IPS-15b (cell line): ENCODE data around the gene CRYBB1.
"Not testable (repeated sequence)": the region's sequence is repeated elsewhere in the genome, so short reads cannot be mapped to it uniquely, and the experiment has no call there.

Source experiments
- H3K27me3 ChIP-seq: one replicate; pipeline ENCODE4 v1.6.1; 2013; ENCODE audit warnings: low read length; ENCODE audit not compliant: control insufficient read depth, insufficient read depth
- H3K36me3 ChIP-seq: one replicate; pipeline ENCODE4 v1.6.1; 2013; ENCODE audit warnings: low read length; ENCODE audit not compliant: control insufficient read depth, insufficient read depth
- H3K4me1 ChIP-seq: one replicate; pipeline ENCODE4 v1.6.1; 2013; ENCODE audit warnings: mild to moderate bottlenecking, low read length; ENCODE audit not compliant: control insufficient read depth, insufficient read depth
- H3K4me3 ChIP-seq: one replicate; pipeline ENCODE4 v1.5.1; 2013; ENCODE audit warnings: low read depth, low read length
- H3K9ac ChIP-seq: one replicate; pipeline ENCODE4 v1.6.1; 2013; ENCODE audit warnings: low read depth, mild to moderate bottlenecking, low read length
- H3K9me3 ChIP-seq: one replicate; pipeline ENCODE4 v1.6.1; 2013; ENCODE audit warnings: mild to moderate bottlenecking, low read length; ENCODE audit not compliant: control insufficient read depth, insufficient read depth

The CRYBB1 gene

DNA sequence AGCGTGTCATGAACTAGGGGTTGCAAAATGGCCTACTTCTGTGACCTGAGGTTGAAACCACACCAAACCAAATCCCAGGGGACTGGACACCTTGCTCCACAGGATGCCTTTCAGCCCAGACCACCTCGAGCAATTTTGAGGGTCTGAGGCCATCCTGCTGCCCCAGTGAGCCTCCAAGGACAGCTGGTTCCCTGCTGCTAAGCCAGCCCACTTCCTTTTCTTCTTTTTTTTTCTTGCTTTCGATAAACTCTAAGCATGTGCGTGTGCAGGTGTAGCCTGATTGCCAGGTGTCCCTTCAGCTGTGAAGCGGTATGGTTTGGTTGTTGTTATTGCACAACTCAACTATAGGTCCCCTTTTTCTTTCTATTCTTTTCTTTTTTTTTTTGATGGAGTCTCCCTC is 2.7 kb downstream of the CRYBB1 start:
- Histone ChIP-seq H3K4me3 (no peak overlapping the region), H3K9me3 (no peaks in the 10 kb centered on the region), H3K9ac (no peak overlapping the region), H3K36me3 (no peaks in the 10 kb centered on the region), H3K27me3 (peaks cover 19% of the 10 kb centered on the region), H3K4me1 (peaks cover 44% of the 10 kb centered on the region)

GRCh38 chr22:26614322-26614721 is 3.5 kb downstream of the CRYBB1 start:
- peaks cover 19% of the 10 kb centered on the region for H3K27me3 ChIP-seq
- no peak overlapping the region for H3K9ac ChIP-seq
- no peaks in the 10 kb centered on the region for H3K36me3 ChIP-seq
- no peaks in the 10 kb centered on the region for H3K9me3 ChIP-seq
- peak overlapping the region; percentile 24 for H3K4me3 ChIP-seq
- H3K4me1 ChIP-seq, result peaks cover 44% of the 10 kb centered on the region

DNA sequence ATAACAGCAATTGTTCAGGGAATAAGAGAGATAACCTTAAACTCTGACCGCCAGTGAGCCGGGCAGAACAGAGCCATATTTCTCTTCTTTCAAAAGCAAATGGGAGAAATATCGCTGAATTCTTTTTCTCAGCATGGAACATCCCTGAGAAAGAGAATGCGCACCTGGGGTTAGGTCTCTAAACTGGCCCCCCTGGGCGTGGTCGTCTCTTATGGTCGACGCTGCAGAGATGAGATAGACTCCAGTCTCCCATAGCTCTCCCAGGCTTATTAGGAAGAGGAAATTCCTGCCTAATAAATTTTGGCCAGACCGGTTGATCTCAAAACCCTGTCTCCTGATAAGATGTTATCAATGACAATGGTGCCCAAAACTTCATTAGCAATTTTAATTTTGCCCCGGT is 4.1 kb downstream of the CRYBB1 start:
- peaks cover 17% of the 10 kb centered on the region for H3K27me3 ChIP-seq
- not testable (repeated sequence) for H3K36me3 ChIP-seq, H3K9me3 ChIP-seq, H3K9ac ChIP-seq, H3K4me3 ChIP-seq
- peaks cover 50% of the 10 kb centered on the region for H3K4me1 ChIP-seq

DNA sequence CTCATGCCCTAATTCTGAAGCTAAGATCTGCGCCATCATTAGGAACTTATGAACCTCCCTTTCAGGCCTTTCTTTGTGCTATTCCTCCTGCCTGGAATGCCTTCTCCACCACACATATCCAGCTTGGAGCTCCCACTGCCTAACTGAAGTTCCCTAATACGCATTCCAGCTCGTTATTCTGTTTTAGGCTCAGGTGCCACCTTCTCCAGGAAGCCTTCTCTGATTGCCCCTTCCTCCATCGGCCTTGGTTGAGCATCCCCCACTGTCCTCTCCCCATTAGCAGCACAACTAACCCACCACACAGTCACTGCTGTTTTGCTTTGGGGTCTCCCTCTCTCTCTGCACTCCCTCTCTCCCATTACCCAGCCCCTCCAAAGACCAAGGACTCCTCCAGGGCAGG is 5.2 kb downstream of the CRYBB1 start:
- Histone ChIP-seq H3K4me3 (no peak overlapping the region), H3K36me3 (no peaks in the 10 kb centered on the region), H3K9me3 (no peaks in the 10 kb centered on the region), H3K9ac (no peak overlapping the region), H3K4me1 (peaks cover 58% of the 10 kb centered on the region), H3K27me3 (peaks cover 17% of the 10 kb centered on the region)

DNA sequence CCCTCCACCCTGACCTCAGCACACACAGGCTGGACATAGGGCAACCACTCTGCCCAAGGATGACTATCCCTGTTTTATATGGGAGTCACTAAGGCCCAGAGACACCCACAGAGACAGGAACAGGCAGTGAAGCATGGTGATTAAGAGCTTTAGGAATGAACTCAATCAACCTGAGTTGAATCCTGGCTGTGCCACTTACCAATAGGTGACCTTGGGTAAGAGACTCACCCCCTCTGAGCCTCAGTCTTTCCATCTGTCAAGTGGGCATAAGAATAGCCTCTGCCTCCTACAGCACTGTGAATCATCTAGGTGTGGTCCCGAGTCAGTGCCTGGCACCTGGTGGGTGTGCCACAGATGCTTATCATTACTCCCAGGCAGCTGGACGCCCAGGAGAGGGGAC is 6.8 kb downstream of the CRYBB1 start:
- Histone ChIP-seq H3K9me3 (no peaks in the 10 kb centered on the region), H3K4me3 (no peak overlapping the region), H3K9ac (no peak overlapping the region), H3K36me3 (no peaks in the 10 kb centered on the region), H3K4me1 (peaks cover 44% of the 10 kb centered on the region), H3K27me3 (peaks cover 17% of the 10 kb centered on the region)

- no peak overlapping the region for H3K4me3 ChIP-seq
- no peaks in the 10 kb centered on the region for H3K36me3 ChIP-seq
- peaks cover 17% of the 10 kb centered on the region for H3K27me3 ChIP-seq
- peaks cover 43% of the 10 kb centered on the region for H3K4me1 ChIP-seq
- H3K9me3 ChIP-seq, result no peaks in the 10 kb centered on the region
- H3K9ac ChIP-seq, result no peak overlapping the region
These were observed 7.5 kb downstream of the CRYBB1 start for GRCh38 chr22:26610072-26610958.

GRCh38 chr22:26609287-26609686 is 8.5 kb downstream of the CRYBB1 start:
- no peak overlapping the region for H3K9ac ChIP-seq
- H3K9me3 ChIP-seq, result no peaks in the 10 kb centered on the region
- no peaks in the 10 kb centered on the region for H3K36me3 ChIP-seq
- no peak overlapping the region for H3K4me3 ChIP-seq
- peaks cover 34% of the 10 kb centered on the region for H3K4me1 ChIP-seq
- H3K27me3 ChIP-seq, result peaks cover 11% of the 10 kb centered on the region

- Histone ChIP-seq H3K9ac (no peak overlapping the region), H3K4me3 (no peak overlapping the region), H3K4me1 (peaks cover 32% of the 10 kb centered on the region), H3K27me3 (peaks cover 10% of the 10 kb centered on the region), H3K36me3 (no peaks in the 10 kb centered on the region), H3K9me3 (no peaks in the 10 kb centered on the region)
These were observed 9.7 kb downstream of the CRYBB1 start for GRCh38 chr22:26608129-26608528.

DNA sequence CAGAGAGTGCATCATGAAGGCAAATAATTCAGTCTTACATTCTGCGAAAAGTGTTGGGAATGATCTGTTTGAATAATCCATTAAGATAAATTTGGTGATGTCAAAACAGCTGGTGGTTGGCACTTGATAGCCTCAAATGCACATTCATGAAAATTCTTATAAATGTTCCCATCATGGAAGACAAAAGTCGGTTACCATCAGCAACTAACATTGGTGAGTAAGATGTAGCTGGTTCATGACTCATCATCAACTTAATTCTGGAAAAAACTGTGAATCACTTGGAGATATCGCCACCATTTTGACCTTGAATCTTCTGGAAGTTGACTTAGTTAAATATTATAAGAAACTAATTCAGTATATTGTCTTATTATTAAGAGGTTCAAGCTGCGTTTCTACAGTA is 11.2 kb downstream of the CRYBB1 start:
- Histone ChIP-seq H3K4me3 (no peak overlapping the region), H3K9ac (no peak overlapping the region), H3K27me3 (no peaks in the 10 kb centered on the region), H3K36me3 (no peaks in the 10 kb centered on the region), H3K4me1 (peaks cover 21% of the 10 kb centered on the region), H3K9me3 (no peaks in the 10 kb centered on the region)

GRCh38 chr22:26604368-26604767 is 13.5 kb downstream of the CRYBB1 start:
- no peak overlapping the region for H3K4me3 ChIP-seq
- H3K9me3 ChIP-seq, result no peaks in the 10 kb centered on the region
- H3K27me3 ChIP-seq, result no peaks in the 10 kb centered on the region
- H3K4me1 ChIP-seq, result peaks cover 19% of the 10 kb centered on the region
- no peaks in the 10 kb centered on the region for H3K36me3 ChIP-seq
- no peak overlapping the region for H3K9ac ChIP-seq

DNA sequence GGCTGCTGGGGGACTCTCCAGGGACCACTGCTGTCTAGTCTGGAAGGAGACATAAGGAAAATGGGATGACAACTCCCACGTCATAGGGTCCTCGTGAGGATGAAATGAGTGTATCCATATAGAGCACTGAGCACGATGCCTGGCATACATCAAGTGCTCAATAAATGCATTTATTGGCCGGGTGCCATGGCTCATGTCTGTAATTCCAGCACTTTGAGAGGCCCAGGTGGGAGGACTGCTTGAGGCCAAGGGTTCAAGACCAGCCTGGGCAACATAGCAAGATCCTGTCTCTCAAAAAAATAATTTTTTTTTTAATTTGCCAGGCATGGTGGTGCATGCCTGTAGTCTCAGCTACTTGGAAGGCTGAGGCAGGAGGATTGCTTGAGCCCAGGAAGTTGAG is 15.7 kb downstream of the CRYBB1 start:
- Histone ChIP-seq H3K4me1 (no peaks in the 10 kb centered on the region), H3K27me3 (no peaks in the 10 kb centered on the region)

GRCh38 chr22:26601726-26602125 is 16.1 kb downstream of the CRYBB1 start:
- H3K4me1 ChIP-seq, result no peaks in the 10 kb centered on the region
- H3K9me3 ChIP-seq, result no peaks in the 10 kb centered on the region
- H3K36me3 ChIP-seq, result no peaks in the 10 kb centered on the region
- H3K4me3 ChIP-seq, result no peak overlapping the region
- no peak overlapping the region for H3K9ac ChIP-seq
- H3K27me3 ChIP-seq, result no peaks in the 10 kb centered on the region

More for the DNA sequence above, 15.7 kb downstream of the CRYBB1 start:
- Histone ChIP-seq H3K36me3 (no peaks in the 10 kb centered on the region), H3K9ac (no peak overlapping the region), H3K4me3 (no peak overlapping the region), H3K9me3 (no peaks in the 10 kb centered on the region)
